ENCODE measurements around the gene RANBP1.

- no peak for TF ChIP-seq SMC3 (IDR thresholded peaks at IDR 0.05; ENCODE audit: low read depth, low read length)
- TF ChIP-seq MAX (IDR thresholded peaks at IDR 0.05; ENCODE audit: low read depth), result no peak
- no peak for TF ChIP-seq EP300 (IDR thresholded peaks at IDR 0.05; ENCODE audit: borderline replicate concordance in 1 of 2, low read depth in 1 of 2, low read length in 1 of 2)
- no peak for TF ChIP-seq CTCF (IDR thresholded peaks at IDR 0.05)
- TF ChIP-seq TEAD4 (IDR thresholded peaks at IDR 0.05; ENCODE audit: borderline replicate concordance, insufficient read depth), result no peak
- no peak for TF ChIP-seq MXI1 (IDR thresholded peaks at IDR 0.05; ENCODE audit: low read depth, low read length)
- TF ChIP-seq RFX5 (IDR thresholded peaks at IDR 0.05; ENCODE audit: low read length), result no peak
- no peak for TF ChIP-seq RAD21 (IDR thresholded peaks at IDR 0.05; ENCODE audit: low read length)
- no peak for TF ChIP-seq REST (IDR thresholded peaks at IDR 0.05; ENCODE audit: low read depth, low read length)
- no peak for TF ChIP-seq USF2 (IDR thresholded peaks at IDR 0.05; ENCODE audit: borderline replicate concordance, low read depth, low read length)
- TF ChIP-seq ZBTB33 (IDR thresholded peaks at IDR 0.05; ENCODE audit: borderline replicate concordance, low read depth), result no peak
Measured at GRCh38 chr22:20116376-20116950, 559 bp downstream of the RANBP1 start.

Measured in SK-N-SH (cell line).